H1 (cell line): Measurements from ENCODE around the gene CACNA2D1. TPM values are rescaled to one million over a fixed set of nuclear protein-coding genes. Genes with fewer than 3 reads are reported as not detected.

ENCODE experiments used
- CTCF ChIA-PET: fragments of 300-600 bp; sonication (Branson Sonifier 250); formaldehyde crosslinking; loops from one replicate; lab custom pipeline; 2021; ENCODE audit not compliant: partially characterized antibody; lab: Charles Lee
- POLR2A ChIA-PET: fragments of 300-600 bp; sonication (Branson Sonifier 250); formaldehyde crosslinking; loops from one replicate; lab custom pipeline; 2021; ENCODE audit warnings: inconsistent platforms; ENCODE audit not compliant: partially characterized antibody; lab: Charles Lee
- DNase-seq, 2 experiments: peaks; one replicate each; pipeline versions ENCODE4 v3.0.0 to v3.0.0-alpha.2; 2010 to 2022; ENCODE audit warnings: low spot score in 2 of 2, low read depth in 1 of 2, mixed read lengths in 1 of 2
- FAIRE-seq: peaks from 2 replicates; lab custom pipeline; 2011; peaks lifted over from hg19 to GRCh38; lab: Jason Lieb, UNC
- H2AFZ ChIP-seq: 2 replicates; pipeline ENCODE4 v1.8.1; 2012; ENCODE audit warnings: low read length, inconsistent platforms
- H2AK5ac ChIP-seq: 2 replicates; pipeline ENCODE4 v1.6.1; 2013; ENCODE audit warnings: low read depth, low read length
- H2BK120ac ChIP-seq: replicated peaks from 2 replicates; pipeline ENCODE3; 2013; ENCODE audit warnings: low read depth, low read length, inconsistent platforms
- H2BK12ac ChIP-seq: 2 replicates; pipeline ENCODE4 v1.6.1; 2013; ENCODE audit warnings: low read depth, low read length
- H2BK15ac ChIP-seq: 2 replicates; pipeline ENCODE4 v1.6.1; 2013; ENCODE audit warnings: low read length
- H2BK20ac ChIP-seq: 2 replicates; pipeline ENCODE4 v1.6.1; 2013; ENCODE audit warnings: low read length
- H2BK5ac ChIP-seq: 2 replicates; pipeline ENCODE4 v1.6.1; 2013; ENCODE audit warnings: low read depth, low read length
- H3K14ac ChIP-seq: 2 replicates; pipeline ENCODE4 v1.6.1; 2013; ENCODE audit warnings: inconsistent platforms; ENCODE audit not compliant: insufficient read length
- H3K18ac ChIP-seq: 2 replicates; pipeline ENCODE4 v1.6.1; 2013; ENCODE audit warnings: low read length; ENCODE audit errors: extremely low read depth
- H3K23ac ChIP-seq: 2 replicates; pipeline ENCODE4 v1.6.1; 2013; ENCODE audit warnings: inconsistent platforms; ENCODE audit not compliant: insufficient read length
- H3K23me2 ChIP-seq: 2 replicates; pipeline ENCODE4 v1.6.1; 2013; ENCODE audit warnings: low read depth, low read length
- H3K27ac ChIP-seq: 2 replicates; pipeline ENCODE4 v1.6.1; 2011; ENCODE audit warnings: low read depth, low read length, inconsistent platforms
- H3K27me3 ChIP-seq, 4 experiments: replicated peaks in 1 of 4; 1 replicate in 1 of 4; 2 replicates in 3 of 4; pipeline versions ENCODE4 v1.6.1 to v1.8.1; 2011 to 2013; ENCODE audit warnings: low read length in 3 of 4, mild to moderate bottlenecking in 3 of 4, inconsistent platforms in 2 of 4, mixed read lengths in 2 of 4, moderate library complexity in 1 of 4; ENCODE audit not compliant: control insufficient read depth in 3 of 4, insufficient read depth in 3 of 4; ENCODE audit errors: extremely low read depth in 1 of 4
- H3K36me3 ChIP-seq, 4 experiments: 2 replicates each; pipeline versions ENCODE4 v1.6.1 to v1.8.1; 2011 to 2013; ENCODE audit warnings: mild to moderate bottlenecking in 4 of 4, low read length in 3 of 4, moderate library complexity in 2 of 4, control low read depth in 1 of 4, inconsistent platforms in 1 of 4; ENCODE audit not compliant: insufficient read depth in 4 of 4, control insufficient read depth in 2 of 4
- H3K4ac ChIP-seq: replicated peaks from 2 replicates; pipeline ENCODE3; 2013; ENCODE audit warnings: low read length, low read depth, mixed read lengths, inconsistent platforms; ENCODE audit not compliant: insufficient read length
- H3K4me1 ChIP-seq, 4 experiments: replicated peaks in 1 of 4; 1 replicate in 1 of 4; 2 replicates in 3 of 4; pipeline versions ENCODE4 v1.6.1 to v1.8.1; 2011 to 2013; ENCODE audit warnings: low read length in 3 of 4, inconsistent platforms in 2 of 4, mixed read lengths in 1 of 4; ENCODE audit not compliant: insufficient read depth in 4 of 4, control insufficient read depth in 3 of 4
- H3K4me2 ChIP-seq, 2 experiments: 2 replicates each; pipeline versions ENCODE4 v1.6.1 to v1.8.1; 2011 to 2013; ENCODE audit warnings: low read depth in 2 of 2, low read length in 2 of 2, control low read depth in 1 of 2, inconsistent platforms in 1 of 2, mild to moderate bottlenecking in 1 of 2; ENCODE audit not compliant: insufficient read depth in 1 of 2
- H3K4me3 ChIP-seq, 4 experiments: fragments of 200-600, 300-600 bp in 1 of 4; sonication (generic), shearing (Covaris generic), sonication (Bioruptor Twin) in 1 of 4; 2 replicates each; pipeline versions ENCODE4 v1.5.1 to v1.8.1; 2011 to 2016; ENCODE audit warnings: low read length in 4 of 4, low read depth in 3 of 4, control low read depth in 2 of 4, inconsistent platforms in 2 of 4, mild to moderate bottlenecking in 2 of 4, mixed read lengths in 1 of 4, moderate library complexity in 1 of 4; ENCODE audit not compliant: insufficient read depth in 2 of 4; ENCODE audit errors: extremely low read depth in 1 of 4
- H3K56ac ChIP-seq: replicated peaks from 2 replicates; pipeline ENCODE3; 2013; ENCODE audit warnings: low read depth, mild to moderate bottlenecking, mixed read lengths, low read length, inconsistent platforms; ENCODE audit not compliant: insufficient read length
- H3K79me1 ChIP-seq: 2 replicates; pipeline ENCODE4 v1.6.1; 2013; ENCODE audit warnings: low read depth, low read length, control low read depth
- H3K79me2 ChIP-seq, 2 experiments: 2 replicates each; pipeline versions ENCODE4 v1.6.1 to v1.8.1; 2012 to 2013; ENCODE audit warnings: low read length in 2 of 2, mild to moderate bottlenecking in 2 of 2, inconsistent platforms in 1 of 2; ENCODE audit not compliant: insufficient read depth in 2 of 2, control insufficient read depth in 1 of 2
- H3K9ac ChIP-seq, 4 experiments: replicated peaks in 1 of 4; 1 replicate in 1 of 4; 2 replicates in 3 of 4; pipeline versions ENCODE4 v1.6.1 to v1.8.1; 2011 to 2013; ENCODE audit warnings: low read depth in 3 of 4, low read length in 3 of 4, control low read depth in 2 of 4, mild to moderate bottlenecking in 2 of 4, moderate library complexity in 2 of 4, inconsistent platforms in 1 of 4; ENCODE audit errors: extremely low read depth in 1 of 4
- H3K9me3 ChIP-seq, 2 experiments: 2 replicates each; pipeline versions ENCODE4 v1.6.1 to v1.8.1; 2012 to 2013; ENCODE audit warnings: mild to moderate bottlenecking in 2 of 2, moderate library complexity in 2 of 2, control low read depth in 1 of 2, inconsistent platforms in 1 of 2, low read depth in 1 of 2, low read length in 1 of 2, mixed read lengths in 1 of 2; ENCODE audit not compliant: insufficient read depth in 2 of 2
- H4K20me1 ChIP-seq, 2 experiments: replicated peaks in 1 of 2; 2 replicates each; pipeline versions ENCODE3 to v1.8.1; 2011 to 2013; ENCODE audit warnings: inconsistent platforms in 2 of 2, low read length in 2 of 2, mild to moderate bottlenecking in 1 of 2; ENCODE audit not compliant: insufficient read depth in 2 of 2, control insufficient read depth in 1 of 2
- H4K5ac ChIP-seq: 2 replicates; pipeline ENCODE4 v1.6.1; 2013; ENCODE audit warnings: low read length, low read depth, mixed read lengths, inconsistent platforms; ENCODE audit not compliant: insufficient read length
- H4K8ac ChIP-seq: 2 replicates; pipeline ENCODE4 v1.8.0; 2013; ENCODE audit warnings: mild to moderate bottlenecking, moderate library complexity, low read length, inconsistent platforms; ENCODE audit not compliant: insufficient read depth; ENCODE audit errors: extremely low read depth
- H4K91ac ChIP-seq: replicated peaks from 2 replicates; pipeline ENCODE3; 2013; ENCODE audit warnings: low read length, mixed read lengths, inconsistent platforms; ENCODE audit not compliant: insufficient read length
- GABPA ChIP-seq: IDR thresholded peaks from 2 replicates; pipeline ENCODE4 v1.6.1; 2011; ENCODE audit warnings: mild to moderate bottlenecking, low read length, moderate library complexity, borderline replicate concordance; ENCODE audit not compliant: insufficient read depth
- JUND ChIP-seq: IDR thresholded peaks from 2 replicates; pipeline ENCODE4 v1.6.1; 2011; ENCODE audit warnings: mild to moderate bottlenecking, improper control_type of control experiment, low read length
- KDM4A ChIP-seq: IDR thresholded peaks from one replicate; pipeline ENCODE4 v1.7.1; 2012; ENCODE audit warnings: low read depth, mild to moderate bottlenecking, moderate library complexity, low read length, inconsistent platforms; ENCODE audit not compliant: severe bottlenecking
- NANOG ChIP-seq: IDR thresholded peaks from 2 replicates; pipeline ENCODE4 v1.6.1; 2011; ENCODE audit warnings: low read length, low read depth, mild to moderate bottlenecking, inconsistent platforms; ENCODE audit not compliant: insufficient read depth, poor library complexity, severe bottlenecking
- NRF1 ChIP-seq: IDR thresholded peaks from 2 replicates; pipeline ENCODE4 v1.6.1; 2011; ENCODE audit warnings: mild to moderate bottlenecking, low read depth, low read length, improper control_type of control experiment
- POLR2AphosphoS5 ChIP-seq: IDR thresholded peaks from 2 replicates; pipeline ENCODE4 v1.6.1; 2011; ENCODE audit warnings: low read depth, low read length
- POU5F1 ChIP-seq: IDR thresholded peaks from 2 replicates; pipeline ENCODE4 v1.6.1; 2011; ENCODE audit warnings: low read depth, mild to moderate bottlenecking, low read length, moderate library complexity
- RBBP5 ChIP-seq: IDR thresholded peaks from 2 replicates; pipeline ENCODE4 v1.7.1; 2012; ENCODE audit warnings: low read depth, mild to moderate bottlenecking, inconsistent platforms, low read length, moderate library complexity, borderline replicate concordance
- RNF2 ChIP-seq: fragments of 200-900, 300-1000 bp; sonication (generic); IDR thresholded peaks from 2 replicates; pipeline ENCODE4 v1.7.1; 2016; ENCODE audit warnings: borderline replicate concordance, low read depth, mild to moderate bottlenecking, antibody characterized with exemption, low read length; ENCODE audit not compliant: poor library complexity, severe bottlenecking; ENCODE audit errors: missing control alignments
- SAP30 ChIP-seq: fragments of 300-600 bp; sonication (generic); IDR thresholded peaks from 2 replicates; pipeline ENCODE4 v1.7.1; 2012; ENCODE audit warnings: low read length, moderate library complexity, mild to moderate bottlenecking, inconsistent platforms; ENCODE audit not compliant: insufficient read depth, insufficient replicate concordance
- WGBS, 2 experiments: shearing (Covaris generic) in 1 of 2; methylation state at CpG; one replicate each; pipeline versions ENCODE4 v1.1.6 to v1.1.7; 2013 to 2015; ENCODE audit warnings: low lambda C conversion rate in 2 of 2, mixed read lengths in 2 of 2, inconsistent platforms in 1 of 2, low coverage in 1 of 2, missing lambda C conversion rate in 1 of 2; ENCODE audit not compliant: insufficient replicate concordance in 2 of 2, insufficient coverage in 1 of 2, insufficient read length in 1 of 2; ENCODE audit errors: extremely low coverage in 1 of 2, missing lambda C conversion rate in 1 of 2; 5-methylcytosine and 5-hydroxymethylcytosine counted together
- polyA plus RNA-seq, 7 experiments: library from polyadenylated mRNA; depleted of rRNA in 3 of 7; stranded (reverse) in 5 of 7; unstranded in 2 of 7; fragments of >200 nt in 5 of 7; fragments of 200-250 nt in 2 of 7; gene quantifications; 1 replicate in 5 of 7; 2 replicates in 1 of 7; 4 replicates in 1 of 7; pipeline versions ENCODE4 v1.2.1 to v1.2.3, GENCODE V29; 2011 to 2013; ENCODE audit warnings: missing spikeins in 2 of 7, mixed read lengths in 2 of 7
- total RNA-seq: library from RNA; stranded (reverse); fragmentation: NEBNext Ultra II Directional; extraction: Animal tissue kit (Norgen Biotek cat#: 25700); gene quantifications from 2 replicates; pipeline ENCODE4 v1.2.1, GENCODE V29; 2021
- TF ChIP-seq, protein P1 (sequence below): IDR thresholded peaks from 2 replicates; pipeline ENCODE4 v1.6.1; 2011; ENCODE audit warnings: low read length, improper control_type of control experiment
- TF ChIP-seq, protein P2 (sequence below): IDR thresholded peaks from 2 replicates; pipeline ENCODE4 v1.6.1; 2011; ENCODE audit warnings: low read depth, mild to moderate bottlenecking, low read length; ENCODE audit not compliant: insufficient read depth

The CACNA2D1 gene
- total and polyA plus RNA-seq, 2 of the 8 experiments (the other 6 are each of a cell fraction or from before 2014, with no cell fraction given), result 4.3 to 27.3 TPM

DNA sequence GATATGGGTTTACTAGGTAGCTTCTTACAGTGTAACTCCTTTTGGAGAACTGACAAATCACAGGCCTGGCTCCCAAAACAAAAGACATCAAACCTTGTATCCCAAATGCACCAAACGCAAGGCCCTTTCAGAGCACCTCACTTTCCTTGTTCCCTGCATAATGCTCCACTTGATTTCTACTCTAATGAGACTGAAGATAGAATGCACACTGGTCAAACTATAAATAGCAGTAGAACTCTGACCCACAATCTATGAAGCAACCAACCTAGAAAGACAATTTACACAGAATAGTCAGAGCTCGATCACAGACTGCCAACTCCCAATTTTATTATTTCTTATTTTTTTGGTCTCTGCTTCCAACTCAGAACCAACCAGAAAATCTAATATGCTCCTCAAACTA, 214.4 kb downstream of the CACNA2D1 start:
- Histone ChIP-seq H2AFZ (no peak overlapping the region), H3K9me3 (no peaks in the 10 kb centered on the region), H2BK120ac (no peak overlapping the region), H2BK20ac (no peak overlapping the region), H3K4ac (no peak overlapping the region), H3K9ac (no peak overlapping the region), H4K91ac (no peak overlapping the region), H3K14ac (no peak overlapping the region), H4K5ac (no peak overlapping the region), H3K4me3 (no peak overlapping the region), H2BK15ac (no peak overlapping the region), H3K79me2 (no peaks in the 10 kb centered on the region), H3K18ac (no peak overlapping the region), H3K23ac (no peak overlapping the region), H3K79me1 (no peaks in the 10 kb centered on the region), H2BK5ac (no peak overlapping the region), H3K27ac (no peak overlapping the region), H4K20me1 (no peaks in the 10 kb centered on the region), H3K36me3 (no peaks in the 10 kb centered on the region), H3K56ac (no peak overlapping the region), H2BK12ac (no peak overlapping the region), H2AK5ac (no peak overlapping the region), H3K4me1 (peaks cover 0 to 6% (median 3%) of the 10 kb centered on the region in 4 experiments; a peak in 3 of 7 replicates), H3K4me2 (no peak overlapping the region), H3K23me2 (no peaks in the 10 kb centered on the region), H3K27me3 (no peaks in the 10 kb centered on the region), H4K8ac (no peak overlapping the region)
- 89% methylated on average over 2 of the region's 2 CpGs; no CpG with 5 or more reads in 1 of the 2 experiments for WGBS, 2 experiments
- DNase-seq (no peak), FAIRE-seq (no peak)
- ChIA-PET POLR2A (no interaction called here), CTCF (interaction anchor here (0.8 to 4.0 kb wide), 6 partner anchors 19 to 500 kb away, joined by 3 to 16 read pairs (median 4); no protein-coding TSS in a partner anchor)
- no peak for TF ChIP-seq NRF1
- no peak for TF ChIP-seq POU5F1
- TF ChIP-seq, protein P1, sequence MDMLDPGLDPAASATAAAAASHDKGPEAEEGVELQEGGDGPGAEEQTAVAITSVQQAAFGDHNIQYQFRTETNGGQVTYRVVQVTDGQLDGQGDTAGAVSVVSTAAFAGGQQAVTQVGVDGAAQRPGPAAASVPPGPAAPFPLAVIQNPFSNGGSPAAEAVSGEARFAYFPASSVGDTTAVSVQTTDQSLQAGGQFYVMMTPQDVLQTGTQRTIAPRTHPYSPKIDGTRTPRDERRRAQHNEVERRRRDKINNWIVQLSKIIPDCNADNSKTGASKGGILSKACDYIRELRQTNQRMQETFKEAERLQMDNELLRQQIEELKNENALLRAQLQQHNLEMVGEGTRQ, result no peak
- no peak for TF ChIP-seq POLR2AphosphoS5
- TF ChIP-seq GABPA, result no peak
- TF ChIP-seq SAP30, result no peak
- no peak for TF ChIP-seq RNF2
- TF ChIP-seq, protein P2, sequence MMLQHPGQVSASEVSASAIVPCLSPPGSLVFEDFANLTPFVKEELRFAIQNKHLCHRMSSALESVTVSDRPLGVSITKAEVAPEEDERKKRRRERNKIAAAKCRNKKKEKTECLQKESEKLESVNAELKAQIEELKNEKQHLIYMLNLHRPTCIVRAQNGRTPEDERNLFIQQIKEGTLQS, result no peak
- TF ChIP-seq RBBP5, result no peak
- no peak for TF ChIP-seq JUND
- no peak for TF ChIP-seq KDM4A
- TF ChIP-seq NANOG, result no peak
